ENCODE data around the gene IVD. TPM values are rescaled to one million over a fixed set of nuclear protein-coding genes. Genes with fewer than 3 reads are reported as not detected.

Gene IVD
- polyA plus RNA-seq, 1 donor from 2014 or later: 28.6 TPM

DNA sequence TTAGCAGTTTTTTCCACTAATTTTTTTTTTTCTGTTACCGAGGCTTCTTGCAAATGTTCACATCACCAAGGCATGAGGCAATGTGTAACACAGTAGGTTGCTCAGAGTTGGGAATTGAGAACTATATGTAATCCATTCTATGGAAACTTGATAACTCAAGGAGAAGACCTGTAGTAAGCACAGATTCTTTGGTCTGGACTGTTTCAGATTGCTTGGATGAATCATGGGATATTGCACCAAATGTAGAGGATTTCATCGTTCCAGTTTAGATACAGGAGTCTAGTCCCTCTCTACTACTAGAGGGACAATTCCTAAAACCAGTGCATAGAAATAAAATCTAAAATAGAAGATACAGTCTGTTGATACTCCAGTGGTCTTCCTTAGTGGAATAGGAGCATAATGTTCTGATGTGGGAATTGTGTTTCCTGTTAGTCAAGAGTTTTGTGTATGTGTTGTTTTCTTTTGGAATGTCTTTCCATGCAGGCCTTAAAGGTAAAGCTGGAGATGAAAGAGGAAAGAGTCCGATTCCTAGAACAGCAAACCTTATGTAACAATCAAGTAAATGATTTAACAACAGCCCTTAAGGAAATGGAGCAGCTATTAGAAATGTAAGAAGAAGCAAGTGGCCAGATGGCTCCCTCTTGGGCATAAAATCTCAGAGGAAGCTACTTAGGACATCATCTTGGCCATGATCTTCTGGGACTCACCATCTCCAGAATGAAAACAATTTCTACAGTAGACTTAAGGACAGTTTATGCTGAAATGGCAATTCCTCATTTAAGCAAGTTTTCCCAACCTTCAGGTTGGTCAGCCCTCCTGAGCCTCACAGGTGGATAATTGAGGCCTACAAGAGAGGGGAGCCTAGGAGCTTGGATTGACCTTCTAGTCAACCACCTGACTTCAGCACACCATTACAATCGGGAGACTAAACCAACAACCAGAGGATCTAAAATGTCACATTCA is 12.3 kb upstream of the IVD start:
- Histone ChIP-seq H3K36me3 (ENCODE audit: insufficient read depth, low read length) (no peaks in the 10 kb centered on the region), H3K9me3 (ENCODE audit: low read length) (no peaks in the 10 kb centered on the region), H4K20me1 (ENCODE audit: insufficient read depth) (no peaks in the 10 kb centered on the region), H3K9me2 (ENCODE audit: insufficient read depth, low read length) (no peaks in the 10 kb centered on the region), H3F3A (ENCODE audit: insufficient read depth, low read length, poor library complexity, severe bottlenecking) (no peaks in the 10 kb centered on the region), H3K4me2 (ENCODE audit: low read length) (no peak overlapping the region), H2AFZ (ENCODE audit: low read depth, low read length) (no peak overlapping the region), H3K27ac (ENCODE audit: low read length) (no peak overlapping the region), H3K4me3 (ENCODE audit: low read length) (no peak overlapping the region), H3K27me3 (ENCODE audit: insufficient read depth, low read depth, low read length) (no peaks in the 10 kb centered on the region), H3K9ac (ENCODE audit: low read length) (no peak overlapping the region), H3K79me2 (replicated peaks; ENCODE audit: insufficient read depth, low read length) (no peaks in the 10 kb centered on the region)
- TF ChIP-seq EZH2 (IDR thresholded peaks at IDR 0.05; ENCODE audit: borderline replicate concordance, insufficient read depth, low read length, poor library complexity, severe bottlenecking) (no peak), MXI1 (conservative IDR thresholded peaks at IDR 0.05; ENCODE audit: poor library complexity, severe bottlenecking) (no peak), REST (IDR thresholded peaks at IDR 0.05; ENCODE audit: borderline replicate concordance) (no peak), CTCF (IDR thresholded peaks at IDR 0.05; ENCODE audit: poor library complexity, severe bottlenecking) (no peak), TAF1 (IDR thresholded peaks at IDR 0.05; ENCODE audit: low read depth) (no peak), SMC3 (conservative IDR thresholded peaks at IDR 0.05; ENCODE audit: poor library complexity) (no peak), EP300 (conservative IDR thresholded peaks at IDR 0.05; ENCODE audit: poor library complexity, severe bottlenecking) (no peak), POLR2AphosphoS5 (IDR thresholded peaks at IDR 0.05) (no peak), RAD21 (conservative IDR thresholded peaks at IDR 0.05) (no peak)

DNA sequence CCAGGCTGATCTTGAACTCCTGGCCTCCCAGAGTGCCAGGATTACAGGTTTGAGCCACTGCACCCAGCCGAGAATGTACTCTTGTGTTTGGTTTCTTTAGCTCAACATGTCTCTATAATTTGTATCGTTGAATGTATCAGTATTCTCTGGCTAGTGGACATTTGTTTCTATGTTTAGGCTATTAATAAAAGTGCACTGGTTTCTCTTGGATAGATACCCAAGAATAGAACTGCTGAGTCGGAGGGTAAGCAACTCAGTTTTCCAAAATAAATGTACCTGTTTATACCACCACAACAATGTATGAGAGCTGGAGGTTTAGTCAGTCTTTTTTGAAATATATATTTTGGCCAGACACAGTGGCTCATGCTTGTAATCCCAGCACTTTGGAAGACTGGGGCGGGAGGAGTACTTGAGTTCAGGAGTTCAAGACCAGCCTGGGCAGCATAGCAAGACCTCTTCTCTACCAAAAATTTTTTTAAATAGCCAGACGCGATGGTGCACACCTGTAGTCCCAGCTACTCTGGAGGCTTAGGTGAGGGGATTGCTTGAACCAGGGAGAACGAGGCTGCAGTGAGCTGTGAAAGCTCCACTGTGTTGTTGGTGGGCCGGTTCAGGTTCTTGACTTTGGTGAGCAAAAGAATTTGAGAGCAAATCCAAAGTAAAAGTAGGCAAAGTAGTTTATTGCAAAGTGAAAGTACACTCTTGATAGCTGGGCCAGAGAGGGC is 7.7 kb upstream of the IVD start:
- no peak overlapping the region for H3K4me2 ChIP-seq (ENCODE audit: low read length)
- no peaks in the 10 kb centered on the region for H3K9me2 ChIP-seq (ENCODE audit: insufficient read depth, low read length)
- no peak overlapping the region for H3K4me3 ChIP-seq (ENCODE audit: low read length)
- no peaks in the 10 kb centered on the region for H3K36me3 ChIP-seq (ENCODE audit: insufficient read depth, low read length)
- H3K9me3 ChIP-seq (ENCODE audit: low read length): no peaks in the 10 kb centered on the region
- H3K9ac ChIP-seq (ENCODE audit: low read length): no peak overlapping the region
- H3K27ac ChIP-seq (ENCODE audit: low read length): no peak overlapping the region
- no peaks in the 10 kb centered on the region for H3K27me3 ChIP-seq (ENCODE audit: insufficient read depth, low read depth, low read length)
- no peak overlapping the region for H2AFZ ChIP-seq (ENCODE audit: low read depth, low read length)
- TF ChIP-seq MXI1 (conservative IDR thresholded peaks at IDR 0.05; ENCODE audit: poor library complexity, severe bottlenecking) (no peak), POLR2AphosphoS5 (IDR thresholded peaks at IDR 0.05) (no peak), RAD21 (conservative IDR thresholded peaks at IDR 0.05) (no peak), TAF1 (IDR thresholded peaks at IDR 0.05; ENCODE audit: low read depth) (no peak), CTCF (IDR thresholded peaks at IDR 0.05; ENCODE audit: poor library complexity, severe bottlenecking) (no peak), EP300 (conservative IDR thresholded peaks at IDR 0.05; ENCODE audit: poor library complexity, severe bottlenecking) (no peak), SMC3 (conservative IDR thresholded peaks at IDR 0.05; ENCODE audit: poor library complexity) (no peak), REST (IDR thresholded peaks at IDR 0.05; ENCODE audit: borderline replicate concordance) (no peak), EZH2 (IDR thresholded peaks at IDR 0.05; ENCODE audit: borderline replicate concordance, insufficient read depth, low read length, poor library complexity, severe bottlenecking) (no peak)
- no peaks in the 10 kb centered on the region for H4K20me1 ChIP-seq (ENCODE audit: insufficient read depth)
- H3K79me2 ChIP-seq (replicated peaks; ENCODE audit: insufficient read depth, low read length): no peaks in the 10 kb centered on the region
- H3F3A ChIP-seq (ENCODE audit: insufficient read depth, low read length, poor library complexity, severe bottlenecking): no peaks in the 10 kb centered on the region

All from neural cell (in vitro differentiated cells).